Measurements from ENCODE around the gene HNRNPK.

The HNRNPK gene

DNA sequence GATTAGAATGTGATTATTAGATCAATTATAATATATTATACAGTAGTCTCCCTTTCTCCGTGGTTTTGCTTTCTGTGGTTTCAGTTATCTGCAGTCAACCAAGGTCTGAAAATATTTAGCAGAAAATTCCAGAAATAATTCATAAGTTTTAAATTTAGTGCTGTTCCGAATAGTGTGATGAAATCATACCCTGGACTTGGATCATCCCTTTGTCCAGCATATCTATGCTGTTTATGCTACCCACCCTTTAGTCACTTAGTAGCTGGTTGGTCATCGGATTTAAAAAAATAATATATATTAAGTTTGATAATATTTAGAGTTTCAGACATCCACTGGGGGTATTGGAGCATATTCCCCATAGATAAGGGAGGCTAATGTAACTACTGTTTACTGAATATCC, 20.2 kb upstream of the HNRNPK start:
- DNase-seq (ENCODE audit: low read depth) = peak; percentile 33
- H3K4me3 ChIP-seq (replicated peaks; ENCODE audit: low read depth, low read length) = no peak overlapping the region
- TF ChIP-seq, protein P1, sequence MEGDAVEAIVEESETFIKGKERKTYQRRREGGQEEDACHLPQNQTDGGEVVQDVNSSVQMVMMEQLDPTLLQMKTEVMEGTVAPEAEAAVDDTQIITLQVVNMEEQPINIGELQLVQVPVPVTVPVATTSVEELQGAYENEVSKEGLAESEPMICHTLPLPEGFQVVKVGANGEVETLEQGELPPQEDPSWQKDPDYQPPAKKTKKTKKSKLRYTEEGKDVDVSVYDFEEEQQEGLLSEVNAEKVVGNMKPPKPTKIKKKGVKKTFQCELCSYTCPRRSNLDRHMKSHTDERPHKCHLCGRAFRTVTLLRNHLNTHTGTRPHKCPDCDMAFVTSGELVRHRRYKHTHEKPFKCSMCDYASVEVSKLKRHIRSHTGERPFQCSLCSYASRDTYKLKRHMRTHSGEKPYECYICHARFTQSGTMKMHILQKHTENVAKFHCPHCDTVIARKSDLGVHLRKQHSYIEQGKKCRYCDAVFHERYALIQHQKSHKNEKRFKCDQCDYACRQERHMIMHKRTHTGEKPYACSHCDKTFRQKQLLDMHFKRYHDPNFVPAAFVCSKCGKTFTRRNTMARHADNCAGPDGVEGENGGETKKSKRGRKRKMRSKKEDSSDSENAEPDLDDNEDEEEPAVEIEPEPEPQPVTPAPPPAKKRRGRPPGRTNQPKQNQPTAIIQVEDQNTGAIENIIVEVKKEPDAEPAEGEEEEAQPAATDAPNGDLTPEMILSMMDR (IDR thresholded peaks at IDR 0.05; ENCODE audit: low read length, missing control alignments) = no peak

DNA sequence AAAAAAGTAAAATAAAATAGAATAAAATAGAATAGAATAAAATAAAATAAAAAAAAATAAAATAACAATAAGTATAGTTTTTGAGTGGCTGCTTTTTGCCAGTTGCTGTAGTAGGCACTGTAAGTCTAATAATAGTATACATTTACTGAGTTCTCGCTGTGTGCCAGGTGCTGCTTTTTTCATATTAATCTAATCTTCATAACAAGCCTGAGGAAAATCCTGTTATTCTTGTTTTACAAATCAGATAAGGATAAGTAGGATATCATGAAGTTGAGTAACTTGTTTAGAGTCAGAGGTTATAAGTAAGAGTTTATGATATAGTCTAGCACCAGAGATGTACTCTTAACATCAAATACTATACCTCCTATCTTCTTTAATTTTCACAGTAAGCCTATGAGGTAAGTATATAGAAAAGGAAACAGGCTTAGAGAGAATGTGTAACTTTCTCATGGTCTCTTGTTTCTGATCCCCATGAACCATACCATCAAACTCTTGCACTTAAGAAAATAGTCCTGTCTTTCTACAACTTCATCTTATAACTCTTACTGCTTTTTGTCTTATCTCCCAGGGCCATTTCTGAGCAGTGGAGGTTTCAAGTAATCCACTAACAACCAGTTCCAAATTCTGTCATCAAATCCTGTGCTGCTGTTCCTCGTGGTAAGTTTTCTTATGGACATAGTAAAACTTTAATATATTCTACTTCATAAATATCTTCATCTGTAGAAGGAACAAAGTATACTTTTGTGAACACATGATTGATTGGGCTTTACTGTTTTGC, 19.3 kb upstream of the HNRNPK start:
- TF ChIP-seq, protein P1 (IDR thresholded peaks at IDR 0.05; ENCODE audit: low read length, missing control alignments) = no peak
- no peak for DNase-seq (ENCODE audit: low read depth)
- no peak overlapping the region for H3K4me3 ChIP-seq (replicated peaks; ENCODE audit: low read depth, low read length)

DNA sequence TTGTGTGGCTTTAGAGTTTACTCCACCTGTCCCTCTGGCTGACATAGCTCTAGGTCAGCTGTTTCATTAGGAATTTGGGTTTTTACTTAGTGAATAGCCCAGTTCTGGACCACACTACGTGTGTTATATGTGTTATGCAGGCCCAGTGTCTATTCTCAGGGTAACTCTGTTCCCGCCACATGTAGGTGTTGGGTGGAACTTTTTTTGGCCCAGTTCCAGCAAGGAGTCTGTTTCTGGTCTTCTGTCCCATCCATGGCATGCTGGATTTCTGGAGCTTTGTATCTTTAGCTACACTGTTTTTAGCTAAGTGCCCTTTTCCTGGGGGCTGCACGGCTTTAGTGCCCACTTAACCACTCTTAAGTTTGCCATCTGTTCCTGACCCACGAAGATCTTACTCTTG, 16.1 kb upstream of the HNRNPK start:
- H3K4me3 ChIP-seq (replicated peaks; ENCODE audit: low read depth, low read length) = no peak overlapping the region
- no peak for DNase-seq (ENCODE audit: low read depth)
- TF ChIP-seq, protein P1 (IDR thresholded peaks at IDR 0.05; ENCODE audit: low read length, missing control alignments) = no peak

DNA sequence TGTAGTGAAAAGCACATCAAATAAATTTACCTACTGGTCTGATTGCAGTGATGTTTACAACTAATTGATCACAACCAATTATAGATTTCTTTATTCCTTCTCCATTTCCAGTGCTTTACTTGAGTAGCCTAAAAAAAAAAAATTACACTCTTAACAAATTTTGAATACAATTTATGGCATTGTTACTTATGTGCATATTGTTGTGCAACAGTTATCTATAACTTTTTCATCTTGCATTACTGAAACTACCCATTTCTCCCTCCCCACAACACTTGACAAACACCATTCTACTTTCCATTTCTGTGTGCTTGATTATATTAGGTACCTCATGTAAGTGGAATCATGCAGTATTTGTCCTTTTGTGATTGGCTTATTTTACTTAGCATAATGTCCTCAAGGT, 12.9 kb upstream of the HNRNPK start:
- TF ChIP-seq, protein P1 (IDR thresholded peaks at IDR 0.05; ENCODE audit: low read length, missing control alignments) = no peak
- no peak for DNase-seq (ENCODE audit: low read depth)
- no peak overlapping the region for H3K4me3 ChIP-seq (replicated peaks; ENCODE audit: low read depth, low read length)

DNA sequence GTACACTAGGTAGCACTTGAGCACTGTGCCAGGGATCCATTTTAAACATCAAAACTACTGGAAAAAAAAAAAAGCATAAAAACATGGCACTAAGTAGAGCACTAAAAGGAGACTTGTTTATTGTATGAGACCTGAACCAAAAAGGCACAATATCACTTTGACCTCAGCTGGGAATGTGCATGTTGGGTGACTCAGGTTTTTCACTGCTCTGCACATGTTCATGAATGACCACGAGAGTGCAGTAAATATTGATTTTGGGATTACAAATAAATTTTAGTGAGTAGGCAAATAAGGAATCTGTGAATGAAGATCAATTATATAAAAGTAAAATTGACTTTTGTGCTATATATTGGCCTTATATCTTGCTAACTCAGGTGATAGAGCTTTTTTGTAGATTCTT, 12.4 kb upstream of the HNRNPK start:
- H3K4me3 ChIP-seq (replicated peaks; ENCODE audit: low read depth, low read length) = no peak overlapping the region
- DNase-seq (ENCODE audit: low read depth) = no peak
- TF ChIP-seq, protein P1 (IDR thresholded peaks at IDR 0.05; ENCODE audit: low read length, missing control alignments) = no peak

DNA sequence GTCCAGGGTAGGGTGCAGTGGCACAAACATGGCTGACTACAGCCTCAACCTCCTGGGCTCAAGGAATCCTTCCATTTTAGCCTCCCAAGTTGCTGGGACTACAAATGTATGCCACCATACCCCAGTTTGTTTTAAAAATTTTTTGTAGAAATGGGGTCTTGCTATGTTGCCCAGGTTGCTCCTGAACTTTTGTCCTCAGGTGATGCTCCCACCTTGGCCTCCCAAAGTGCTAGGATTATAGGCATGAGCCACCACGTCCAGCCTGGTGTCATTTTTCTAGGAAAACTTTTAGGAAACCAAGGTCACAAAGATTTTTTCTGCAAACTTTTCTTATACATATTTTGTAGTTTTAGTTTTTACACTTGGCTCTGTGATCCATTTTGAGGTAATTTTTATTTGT, 11.3 kb upstream of the HNRNPK start:
- no peak for DNase-seq (ENCODE audit: low read depth)
- TF ChIP-seq, protein P1 (IDR thresholded peaks at IDR 0.05; ENCODE audit: low read length, missing control alignments) = no peak
- no peak overlapping the region for H3K4me3 ChIP-seq (replicated peaks; ENCODE audit: low read depth, low read length)

DNA sequence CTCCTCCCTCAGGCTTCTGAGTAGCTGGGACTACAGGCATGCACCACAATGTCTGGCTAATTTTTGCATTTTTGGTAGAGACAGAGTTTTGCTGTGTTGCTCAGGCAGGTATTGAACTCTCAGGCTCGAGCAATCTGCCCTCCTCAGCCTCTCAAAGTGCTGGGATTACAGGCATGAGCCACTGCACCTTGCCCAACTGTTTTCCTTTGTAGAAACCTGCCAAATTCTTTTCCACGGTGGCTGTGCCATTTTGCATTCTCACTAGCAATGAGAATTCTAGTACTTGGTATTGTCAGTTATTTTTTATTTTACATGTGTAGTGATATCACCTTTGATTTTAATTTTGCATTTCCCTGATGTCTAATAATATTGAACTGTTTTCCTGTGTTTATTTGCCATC, 8.4 kb upstream of the HNRNPK start:
- DNase-seq (ENCODE audit: low read depth) = no peak
- TF ChIP-seq, protein P1 (IDR thresholded peaks at IDR 0.05; ENCODE audit: low read length, missing control alignments) = no peak
- H3K4me3 ChIP-seq (replicated peaks; ENCODE audit: low read depth, low read length) = no peak overlapping the region

Measured in fibroblast of pulmonary artery (primary cell).